RWPE2 (cell line): ENCODE results near the gene TTL.
"Not testable (repeated sequence)": the region's sequence is repeated elsewhere in the genome, so short reads cannot be mapped to it uniquely, and the experiment has no call there.

Experiments
- ATAC-seq: fragments of 200-7000 bp; cut with Tn5 transposase; 3 replicates; pipeline ENCODE4 v1.9.1; 2021; ENCODE audit warnings: low read depth
- DNase-seq: peaks from one replicate; pipeline ENCODE4 v3.0.0-alpha.2; 2020; ENCODE audit warnings: low spot score
- H3K27ac ChIP-seq: fragments of 450-650 bp; 2 replicates; pipeline ENCODE4 v1.5.1; 2017; ENCODE audit warnings: mild to moderate bottlenecking; ENCODE audit not compliant: poor library complexity, severe bottlenecking
- H3K27me3 ChIP-seq: fragments of 250-450 bp; sonication (Bioruptor Pico); 2 replicates; pipeline ENCODE4 v1.5.1; 2021; ENCODE audit warnings: mild to moderate bottlenecking, moderate library complexity; ENCODE audit not compliant: insufficient read depth, poor library complexity, severe bottlenecking
- H3K36me3 ChIP-seq: fragments of 250-450 bp; sonication (Bioruptor Pico); 2 replicates; pipeline ENCODE4 v1.5.1; 2020; ENCODE audit warnings: low read depth, mild to moderate bottlenecking, moderate library complexity
- H3K4me1 ChIP-seq: fragments of 250-450 bp; sonication (Bioruptor Pico); 2 replicates; pipeline ENCODE4 v1.5.1; 2021; ENCODE audit warnings: mild to moderate bottlenecking, moderate library complexity; ENCODE audit not compliant: insufficient read depth, poor library complexity, severe bottlenecking
- H3K4me3 ChIP-seq: fragments of 250-450 bp; sonication (Bioruptor Pico); 2 replicates; pipeline ENCODE4 v1.5.1; 2021; ENCODE audit warnings: mild to moderate bottlenecking, moderate library complexity; ENCODE audit not compliant: severe bottlenecking
- H3K9me3 ChIP-seq: fragments of 250-450 bp; sonication (Bioruptor Pico); 2 replicates; pipeline ENCODE4 v1.5.1; 2021; ENCODE audit warnings: mild to moderate bottlenecking, moderate library complexity; ENCODE audit not compliant: severe bottlenecking
- TF ChIP-seq, protein P1 (sequence below): fragments of 450-650 bp; IDR thresholded peaks from one replicate; pipeline ENCODE4 v1.5.1; 2017; ENCODE audit warnings: mild to moderate bottlenecking, moderate library complexity; ENCODE audit not compliant: poor library complexity, severe bottlenecking

The TTL gene

DNA sequence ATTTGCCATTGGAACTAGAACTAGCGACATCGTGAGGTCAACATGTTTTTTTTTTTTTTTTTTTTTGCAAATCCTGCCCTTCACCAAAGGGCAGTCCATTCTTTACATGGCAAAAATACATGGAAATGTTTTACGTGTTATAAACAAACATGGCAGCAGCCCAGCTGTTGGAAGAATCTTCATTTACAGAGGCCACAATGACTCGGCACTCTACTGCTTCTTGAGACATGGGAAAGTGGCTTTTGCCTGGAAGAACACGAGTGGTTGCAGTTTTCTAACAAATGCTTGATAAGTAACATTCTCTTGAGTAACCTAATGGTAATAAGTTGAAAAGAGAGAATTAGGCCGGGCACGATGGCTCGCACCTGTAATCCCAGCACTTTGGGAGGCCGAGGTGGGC, 37.5 kb downstream of the TTL start:
- ATAC-seq = no peak
- no peak for DNase-seq
- Histone ChIP-seq H3K4me3 (no peak overlapping the region), H3K4me1 (no peaks in the 10 kb centered on the region), H3K27me3 (no peaks in the 10 kb centered on the region), H3K27ac (no peak overlapping the region), H3K36me3 (peaks cover 37% of the 10 kb centered on the region), H3K9me3 (no peaks in the 10 kb centered on the region)
- TF ChIP-seq, protein P1, sequence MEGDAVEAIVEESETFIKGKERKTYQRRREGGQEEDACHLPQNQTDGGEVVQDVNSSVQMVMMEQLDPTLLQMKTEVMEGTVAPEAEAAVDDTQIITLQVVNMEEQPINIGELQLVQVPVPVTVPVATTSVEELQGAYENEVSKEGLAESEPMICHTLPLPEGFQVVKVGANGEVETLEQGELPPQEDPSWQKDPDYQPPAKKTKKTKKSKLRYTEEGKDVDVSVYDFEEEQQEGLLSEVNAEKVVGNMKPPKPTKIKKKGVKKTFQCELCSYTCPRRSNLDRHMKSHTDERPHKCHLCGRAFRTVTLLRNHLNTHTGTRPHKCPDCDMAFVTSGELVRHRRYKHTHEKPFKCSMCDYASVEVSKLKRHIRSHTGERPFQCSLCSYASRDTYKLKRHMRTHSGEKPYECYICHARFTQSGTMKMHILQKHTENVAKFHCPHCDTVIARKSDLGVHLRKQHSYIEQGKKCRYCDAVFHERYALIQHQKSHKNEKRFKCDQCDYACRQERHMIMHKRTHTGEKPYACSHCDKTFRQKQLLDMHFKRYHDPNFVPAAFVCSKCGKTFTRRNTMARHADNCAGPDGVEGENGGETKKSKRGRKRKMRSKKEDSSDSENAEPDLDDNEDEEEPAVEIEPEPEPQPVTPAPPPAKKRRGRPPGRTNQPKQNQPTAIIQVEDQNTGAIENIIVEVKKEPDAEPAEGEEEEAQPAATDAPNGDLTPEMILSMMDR = no peak

DNA sequence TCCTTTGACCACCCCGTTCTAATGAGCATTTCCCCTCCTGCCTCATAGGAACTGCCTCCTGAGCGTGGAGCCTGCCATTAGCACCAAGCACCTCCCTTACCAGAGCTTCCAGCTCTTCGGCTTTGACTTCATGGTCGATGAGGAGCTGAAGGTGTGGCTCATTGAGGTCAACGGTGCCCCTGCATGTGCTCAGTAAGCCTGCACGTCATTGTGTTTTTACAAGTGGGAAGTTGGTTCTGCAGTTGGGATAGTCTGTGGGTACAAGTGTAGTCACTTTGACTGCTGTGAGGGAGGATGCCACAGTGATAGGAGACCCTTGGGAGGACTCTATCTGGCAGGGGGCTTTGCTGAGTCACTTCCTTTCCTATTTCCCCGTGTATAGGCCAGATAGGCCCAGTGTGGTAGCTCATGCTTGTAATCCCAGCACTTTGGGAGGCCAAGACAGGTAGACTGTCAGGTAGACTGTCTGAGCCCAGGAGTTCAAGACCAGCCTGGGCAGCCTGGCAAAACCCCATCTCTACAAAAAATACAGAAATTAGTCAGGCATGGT, 38.4 kb downstream of the TTL start:
- no peak overlapping the region for H3K4me3 ChIP-seq
- H3K27me3 ChIP-seq = no peaks in the 10 kb centered on the region
- ATAC-seq (no peak), DNase-seq (no peak)
- no peaks in the 10 kb centered on the region for H3K9me3 ChIP-seq
- H3K36me3 ChIP-seq = peaks cover 31% of the 10 kb centered on the region
- H3K4me1 ChIP-seq = no peaks in the 10 kb centered on the region
- no peak overlapping the region for H3K27ac ChIP-seq
- TF ChIP-seq, protein P1 = no peak

DNA sequence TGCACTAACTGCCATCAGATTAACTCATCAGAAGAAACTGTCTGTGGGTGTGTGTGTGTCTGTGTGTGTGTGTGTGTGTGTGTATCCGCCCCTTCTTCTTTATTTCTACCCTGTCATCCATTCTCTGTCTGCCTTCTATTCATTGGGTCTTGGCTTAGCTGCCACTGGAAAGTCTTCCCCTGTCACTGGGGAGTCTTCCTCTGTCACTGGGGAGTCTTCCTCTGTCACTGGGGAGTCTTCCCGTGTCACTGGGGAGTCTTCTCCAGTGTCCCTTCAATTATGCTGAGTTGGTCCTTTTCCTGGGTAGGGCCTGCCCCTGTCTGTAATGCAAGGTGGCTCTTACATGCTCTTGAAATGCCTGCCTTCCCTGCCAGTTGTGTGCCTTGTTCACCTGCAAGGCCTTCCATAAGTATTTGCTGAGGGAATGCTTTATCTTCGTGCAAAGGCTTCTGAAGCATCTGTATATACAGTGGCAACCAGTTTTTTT, 41.4 kb downstream of the TTL start:
- H3K36me3 ChIP-seq = peaks cover 25% of the 10 kb centered on the region
- DNase-seq (no peak), ATAC-seq (no peak)
- no peaks in the 10 kb centered on the region for H3K4me1 ChIP-seq
- no peaks in the 10 kb centered on the region for H3K9me3 ChIP-seq
- no peak overlapping the region for H3K27ac ChIP-seq
- TF ChIP-seq, protein P1 = no peak
- H3K4me3 ChIP-seq = no peak overlapping the region
- H3K27me3 ChIP-seq = no peaks in the 10 kb centered on the region

DNA sequence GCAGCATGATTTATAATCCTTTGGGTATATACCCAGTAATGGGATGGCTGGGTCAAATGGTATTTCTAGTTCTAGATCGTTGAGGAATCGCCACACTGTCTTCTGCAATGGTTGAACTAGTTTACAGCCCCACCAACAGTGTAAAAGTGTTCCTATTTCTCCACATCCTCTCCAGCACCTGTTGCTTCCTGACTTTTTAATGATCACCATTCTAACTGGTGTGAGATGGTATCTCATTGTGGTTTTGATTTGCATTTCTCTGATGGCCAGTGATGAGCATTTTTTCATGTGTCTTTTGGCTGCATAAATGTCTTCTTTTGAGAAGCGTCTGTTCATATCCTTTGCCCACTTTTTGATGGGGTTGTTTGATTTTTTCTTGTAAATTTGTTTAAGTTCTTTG, 42.3 kb downstream of the TTL start:
- H3K27me3 ChIP-seq, DNase-seq, H3K4me3 ChIP-seq, H3K4me1 ChIP-seq, H3K9me3 ChIP-seq, H3K27ac ChIP-seq, ATAC-seq: not testable (repeated sequence)
- H3K36me3 ChIP-seq = peaks cover 28% of the 10 kb centered on the region

DNA sequence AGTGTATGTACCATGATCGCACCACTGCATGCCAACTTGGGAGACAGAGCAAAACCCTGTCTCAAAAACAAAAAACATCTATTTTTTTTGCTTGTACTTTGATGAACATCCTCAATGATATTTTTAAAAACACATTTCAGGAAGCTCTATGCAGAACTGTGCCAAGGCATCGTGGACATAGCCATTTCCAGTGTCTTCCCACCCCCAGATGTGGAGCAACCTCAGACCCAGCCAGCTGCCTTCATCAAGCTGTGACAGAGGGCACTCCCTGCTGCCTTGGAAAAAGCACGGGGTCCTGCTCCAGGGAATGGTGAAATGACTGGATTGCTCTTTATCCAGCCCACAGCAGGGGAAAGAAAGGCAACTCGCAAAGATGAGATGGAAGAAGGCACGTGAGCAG, 46.6 kb downstream of the TTL start:
- Histone ChIP-seq H3K4me1 (no peaks in the 10 kb centered on the region), H3K27me3 (no peaks in the 10 kb centered on the region), H3K9me3 (no peaks in the 10 kb centered on the region), H3K27ac (no peak overlapping the region), H3K4me3 (no peak overlapping the region), H3K36me3 (peaks cover 22% of the 10 kb centered on the region)
- DNase-seq (no peak), ATAC-seq (no peak)
- TF ChIP-seq, protein P1 = no peak
